Gastrocnemius medialis (tissue), 4 donors: Measurements from ENCODE around the gene RASGEF1C. TPM values are rescaled to one million over a fixed set of nuclear protein-coding genes. Genes with fewer than 3 reads are reported as not detected.

Experiments used
- ATAC-seq, 2 donors: fragments of 150-250 bp; one replicate each; pipeline ENCODE4 v1.9.1; 2016
- DNase-seq, 2 donors: peaks; one replicate each; pipeline ENCODE4 v3.0.0-alpha.2; 2019
- H3K27ac ChIP-seq, 4 donors: fragments of 200-600 bp; sonication (generic); 1 replicate in 1 of 4; 2 replicates in 3 of 4; pipeline ENCODE4 v1.5.1; 2016 to 2018; ENCODE audit warnings: mild to moderate bottlenecking in 2 of 4, moderate library complexity in 1 of 4
- H3K27me3 ChIP-seq, 3 donors: fragments of 200-600 bp; sonication (generic) in 2 of 3; 1 replicate in 1 of 3; 2 replicates in 2 of 3; pipeline versions ENCODE4 v1.5.1 to v1.6.0; 2016 to 2019; ENCODE audit warnings: mild to moderate bottlenecking in 1 of 3, moderate library complexity in 1 of 3
- H3K36me3 ChIP-seq, 2 donors: fragments of 200-600 bp; sonication (generic) in 1 of 2; one replicate each; pipeline ENCODE4 v1.5.1; 2017 to 2018
- H3K4me1 ChIP-seq, 2 donors: fragments of 200-600 bp; sonication (generic) in 1 of 2; one replicate each; pipeline ENCODE4 v1.5.1; 2016 to 2017; ENCODE audit warnings: mild to moderate bottlenecking in 2 of 2
- H3K4me3 ChIP-seq, 4 donors: fragments of 200-600 bp; sonication (generic) in 3 of 4; 1 replicate in 1 of 4; 2 replicates in 3 of 4; pipeline ENCODE4 v1.5.1; 2016 to 2019; ENCODE audit warnings: mild to moderate bottlenecking in 2 of 4
- H3K9me3 ChIP-seq, 3 donors: fragments of 200-600 bp; sonication (generic) in 2 of 3; 1 replicate in 1 of 3; 2 replicates in 2 of 3; pipeline ENCODE4 v1.5.1; 2016 to 2019
- POLR2A ChIP-seq, 2 donors: fragments of 450-650 bp; IDR thresholded peaks; one replicate each; pipeline ENCODE4 v1.6.1; 2017; ENCODE audit warnings: antibody characterized with exemption in 2 of 2, mild to moderate bottlenecking in 2 of 2, moderate library complexity in 2 of 2
- in situ Hi-C, 4 donors: fragments of 200-750 bp; cut with MboI; loops; one replicate each; pipeline versions ENCODE4 v1.15.0 to v1.8.0; 2017; ENCODE audit warnings: low sequenced_read_pairs in 4 of 4
- intact Hi-C: fragments of 100-400 bp; cut with DNase I; formaldehyde crosslinking; loops from one replicate; pipeline ENCODE4 v1.15.1; 2023; ENCODE audit warnings: low total_unique reads
- total RNA-seq, 4 donors: library from RNA; depleted of rRNA; stranded (reverse); fragments of >200 nt; gene quantifications; one replicate each; pipeline versions ENCODE4 v1.1.0 to v1.2.3, GENCODE V29; 2016
- TF ChIP-seq, protein P1 (sequence below), 5 experiments: fragments of 450-650 bp in 3 of 5; fragments of 200-600 bp in 2 of 5; sonication (generic) in 2 of 5; IDR thresholded peaks in 4 of 5; conservative IDR thresholded peaks in 1 of 5; 1 replicate in 4 of 5; 2 replicates in 1 of 5; pipeline ENCODE4 v1.5.1; 2016 to 2019; ENCODE audit warnings: antibody characterized with exemption in 5 of 5, mild to moderate bottlenecking in 3 of 5, moderate library complexity in 3 of 5

Gene RASGEF1C
- total RNA-seq, 4 donors from 2014 or later, result not detected

DNA sequence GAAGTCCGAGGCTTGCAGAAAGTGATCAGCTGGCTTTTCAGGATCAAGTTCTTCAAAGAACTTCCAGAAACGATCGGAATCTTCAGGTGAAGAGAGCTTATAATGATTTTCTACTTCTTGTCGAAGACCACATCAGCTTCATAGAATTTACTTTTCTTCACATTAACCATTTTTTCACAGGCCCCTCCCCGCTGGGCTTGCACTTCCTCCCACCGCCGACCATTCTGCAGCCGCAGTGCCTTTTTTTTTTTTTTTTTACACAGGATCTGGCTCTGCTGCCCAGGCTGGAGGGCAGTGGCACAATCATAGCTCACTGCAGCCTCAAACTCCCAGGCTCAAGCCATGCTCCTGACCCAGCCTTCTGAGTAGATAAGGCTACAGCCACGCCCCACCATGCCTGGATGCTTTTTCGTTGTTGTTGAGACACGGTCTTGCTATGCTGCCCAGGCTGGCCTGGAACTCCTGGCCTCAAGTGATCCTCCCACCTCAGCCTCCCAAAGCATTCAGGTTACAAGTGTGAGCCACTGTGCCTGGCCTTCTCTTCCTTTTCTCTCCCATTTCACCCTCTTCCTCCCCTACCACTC lies 122.1 kb downstream of the RASGEF1C start:
- no peak for DNase-seq
- H3K27ac ChIP-seq, result no peak overlapping the region
- H3K4me1 ChIP-seq, result peaks cover 0 to 13% of the 10 kb centered on the region in 2 donors
- no peaks in the 10 kb centered on the region for H3K9me3 ChIP-seq
- TF ChIP-seq, protein P1, sequence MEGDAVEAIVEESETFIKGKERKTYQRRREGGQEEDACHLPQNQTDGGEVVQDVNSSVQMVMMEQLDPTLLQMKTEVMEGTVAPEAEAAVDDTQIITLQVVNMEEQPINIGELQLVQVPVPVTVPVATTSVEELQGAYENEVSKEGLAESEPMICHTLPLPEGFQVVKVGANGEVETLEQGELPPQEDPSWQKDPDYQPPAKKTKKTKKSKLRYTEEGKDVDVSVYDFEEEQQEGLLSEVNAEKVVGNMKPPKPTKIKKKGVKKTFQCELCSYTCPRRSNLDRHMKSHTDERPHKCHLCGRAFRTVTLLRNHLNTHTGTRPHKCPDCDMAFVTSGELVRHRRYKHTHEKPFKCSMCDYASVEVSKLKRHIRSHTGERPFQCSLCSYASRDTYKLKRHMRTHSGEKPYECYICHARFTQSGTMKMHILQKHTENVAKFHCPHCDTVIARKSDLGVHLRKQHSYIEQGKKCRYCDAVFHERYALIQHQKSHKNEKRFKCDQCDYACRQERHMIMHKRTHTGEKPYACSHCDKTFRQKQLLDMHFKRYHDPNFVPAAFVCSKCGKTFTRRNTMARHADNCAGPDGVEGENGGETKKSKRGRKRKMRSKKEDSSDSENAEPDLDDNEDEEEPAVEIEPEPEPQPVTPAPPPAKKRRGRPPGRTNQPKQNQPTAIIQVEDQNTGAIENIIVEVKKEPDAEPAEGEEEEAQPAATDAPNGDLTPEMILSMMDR (IDR thresholded peaks at IDR 0.05 in 4 of 5, conservative IDR thresholded peaks at IDR 0.05 in 1 of 5), result no peak
- intact Hi-C loops, result no loop called here
- in situ Hi-C loops, result loop anchor here in 1 of 4 donors (25.0 kb wide), 2 partner anchors 175 to 325 kb away; partner anchors contain the start of gene TBC1D9B
- no peak for ATAC-seq
- H3K4me3 ChIP-seq, result no peak overlapping the region
- no peaks in the 10 kb centered on the region for H3K27me3 ChIP-seq
- H3K36me3 ChIP-seq, result no peaks in the 10 kb centered on the region

DNA sequence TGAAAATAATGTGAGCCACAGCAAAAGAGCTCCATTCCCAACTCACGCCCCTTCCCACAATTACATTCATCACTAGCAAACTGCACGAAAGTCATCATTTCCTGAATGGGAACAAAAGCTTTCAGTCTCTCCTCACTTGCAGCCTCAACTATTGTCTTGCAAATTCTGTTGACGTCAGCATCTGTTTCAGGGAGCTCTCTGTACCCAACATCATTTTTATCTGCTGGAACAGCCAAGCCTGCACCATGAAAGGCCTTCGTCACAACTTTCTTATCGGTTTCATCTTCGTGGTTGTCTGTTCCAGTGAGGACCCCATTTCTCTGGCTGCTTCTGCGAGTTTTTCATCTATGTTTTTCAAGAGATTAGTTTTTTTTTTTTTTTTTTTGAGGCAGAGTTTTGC lies 123.2 kb downstream of the RASGEF1C start:
- DNase-seq, result no peak
- Histone ChIP-seq H3K36me3 (no peaks in the 10 kb centered on the region), H3K27ac (no peak overlapping the region), H3K4me3 (no peak overlapping the region), H3K9me3 (no peaks in the 10 kb centered on the region), H3K27me3 (no peaks in the 10 kb centered on the region), H3K4me1 (peaks cover 0 to 9% of the 10 kb centered on the region in 2 donors)
- no peak for TF ChIP-seq POLR2A (IDR thresholded peaks at IDR 0.05)
- TF ChIP-seq, protein P1 (IDR thresholded peaks at IDR 0.05 in 4 of 5, conservative IDR thresholded peaks at IDR 0.05 in 1 of 5), result no peak
- in situ Hi-C loops, result loop anchor here in 1 of 4 donors (25.0 kb wide), 2 partner anchors 174 to 324 kb away; partner anchors contain the start of gene TBC1D9B
- intact Hi-C loops, result no loop called here
- no peak for ATAC-seq

- in situ Hi-C loops, result loop anchor here in 1 of 4 donors (25.0 kb wide), 2 partner anchors 173 to 323 kb away; partner anchors contain the start of gene TBC1D9B
Measured at GRCh38 chr5:180084638-180085561, 124.1 kb downstream of the RASGEF1C start.

DNA sequence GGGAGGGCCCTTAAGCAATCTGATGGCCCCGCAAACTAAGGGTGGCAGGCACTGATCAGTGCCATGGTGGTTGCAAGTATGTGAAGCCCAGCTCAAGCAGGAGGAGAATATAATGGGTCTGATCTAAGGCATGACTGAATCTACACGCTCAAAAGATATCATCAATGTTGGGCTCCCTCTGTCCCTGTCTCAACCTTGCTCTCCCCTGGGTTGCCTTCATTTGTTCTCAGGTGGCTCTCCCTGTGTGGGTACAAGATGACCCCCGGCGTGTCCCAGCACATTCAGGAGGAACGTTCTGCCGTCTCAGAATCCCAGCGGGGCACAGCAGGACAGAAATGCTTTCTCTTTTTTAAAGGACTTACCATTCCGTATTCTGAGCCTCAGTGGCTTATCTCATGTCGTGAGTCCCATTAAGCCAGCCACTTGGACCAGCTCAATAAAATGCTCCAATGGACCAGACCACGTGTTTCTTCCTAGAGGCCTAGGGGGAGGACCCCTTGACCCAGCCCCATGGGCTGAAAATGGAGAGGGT lies 125.4 kb downstream of the RASGEF1C start:
- H3K27me3 ChIP-seq, result peaks cover 0 to 3% (median 0%) of the 10 kb centered on the region in 3 donors
- no peak overlapping the region for H3K4me3 ChIP-seq
- no peak for DNase-seq
- no peak for ATAC-seq
- H3K36me3 ChIP-seq, result no peaks in the 10 kb centered on the region
- no peaks in the 10 kb centered on the region for H3K4me1 ChIP-seq
- H3K9me3 ChIP-seq, result no peaks in the 10 kb centered on the region
- in situ Hi-C loops (loop anchor here in 1 of 4 donors (25.0 kb wide), 2 partner anchors 171 to 321 kb away; partner anchors contain the start of gene TBC1D9B), intact Hi-C loops (no loop called here)
- TF ChIP-seq, protein P1 (IDR thresholded peaks at IDR 0.05 in 4 of 5, conservative IDR thresholded peaks at IDR 0.05 in 1 of 5), result no peak
- no peak for TF ChIP-seq POLR2A (IDR thresholded peaks at IDR 0.05)
- no peak overlapping the region for H3K27ac ChIP-seq

More at GRCh38 chr5:180084638-180085561, 124.1 kb downstream of the RASGEF1C start:
- Histone ChIP-seq H3K4me3 (no peak overlapping the region), H3K4me1 (no peaks in the 10 kb centered on the region), H3K27me3 (peaks cover 0 to 2% (median 0%) of the 10 kb centered on the region in 3 donors), H3K36me3 (no peaks in the 10 kb centered on the region), H3K27ac (no peak overlapping the region), H3K9me3 (no peaks in the 10 kb centered on the region)
- intact Hi-C loops, result no loop called here
- TF ChIP-seq POLR2A (IDR thresholded peaks at IDR 0.05), result no peak
- TF ChIP-seq, protein P1 (IDR thresholded peaks at IDR 0.05 in 4 of 5, conservative IDR thresholded peaks at IDR 0.05 in 1 of 5), result no peak
- no peak for ATAC-seq
- no peak for DNase-seq
